ENCODE measurements around the gene KRABD2.

Gene KRABD2

GRCh38 chr17:8421571-8421970, 45.1 kb upstream of the KRABD2 start:
- H3K14ac ChIP-seq (ENCODE audit: insufficient read depth, low read length): no peak overlapping the region
- no peaks in the 10 kb centered on the region for H3K36me3 Mint-ChIP-seq (ENCODE audit: insufficient read depth in 1 of 3, low read depth in 3 of 3)
- no peak overlapping the region for H3K9ac ChIP-seq (ENCODE audit: extremely low read depth, insufficient read length, low read length)
- no peaks in the 10 kb centered on the region for H3K9me3 ChIP-seq (ENCODE audit: control insufficient read depth, low read depth, low read length)
- H4K91ac ChIP-seq (ENCODE audit: insufficient read length, low read depth, low read length): no peak overlapping the region
- H3K4me1 Mint-ChIP-seq: no peaks in the 10 kb centered on the region
- H3K18ac ChIP-seq (ENCODE audit: insufficient read length, low read depth, low read length): no peak overlapping the region
- H2AK5ac ChIP-seq (ENCODE audit: insufficient read length, low read length): no peak overlapping the region
- no peak overlapping the region for H2BK15ac ChIP-seq (ENCODE audit: low read depth, low read length)
- no peaks in the 10 kb centered on the region for H3K4me1 ChIP-seq (ENCODE audit: insufficient read depth, low read length)
- no peak overlapping the region for H4K5ac ChIP-seq (ENCODE audit: insufficient read length, low read depth, low read length)
- H4K8ac ChIP-seq (replicated peaks; ENCODE audit: insufficient read length, low read depth, low read length): no peak overlapping the region
- H3K23ac ChIP-seq (ENCODE audit: insufficient read length, low read depth, low read length): no peak overlapping the region
- no peaks in the 10 kb centered on the region for H3K23me2 ChIP-seq (ENCODE audit: insufficient read length, low read depth, low read length, poor library complexity, severe bottlenecking)
- no peak overlapping the region for H3K4me2 ChIP-seq (ENCODE audit: insufficient read depth, insufficient read length, low read length)
- no peak overlapping the region for H3K27ac ChIP-seq (ENCODE audit: insufficient read length, low read depth, low read length)
- WGBS (ENCODE audit: extremely low coverage, insufficient read length, low lambda C conversion rate): no CpG with 5 or more reads among the region's 3 CpGs
- no peak overlapping the region for H3K4ac ChIP-seq (ENCODE audit: low read depth, low read length)
- peaks cover 12% of the 10 kb centered on the region for H3K27me3 Mint-ChIP-seq (ENCODE audit: low read depth)
- no peak overlapping the region for H3K56ac ChIP-seq (ENCODE audit: insufficient read length, low read depth, low read length)
- no peaks in the 10 kb centered on the region for H3K27me3 ChIP-seq (ENCODE audit: insufficient read depth, low read length)
- H4K20me1 ChIP-seq (ENCODE audit: control insufficient read depth, insufficient read depth, insufficient read length): no peaks in the 10 kb centered on the region
- H3K9me3 Mint-ChIP-seq: no peaks in the 10 kb centered on the region
- no peak for DNase-seq
- no peaks in the 10 kb centered on the region for H3K79me1 ChIP-seq (ENCODE audit: insufficient read depth, low read depth, low read length, poor library complexity, severe bottlenecking)
- no peak overlapping the region for H2AFZ ChIP-seq (ENCODE audit: low read length)
- H3K4me3 Mint-ChIP-seq: no peak overlapping the region
- H3T11ph ChIP-seq (ENCODE audit: low read length): no peak overlapping the region
- H3K27ac Mint-ChIP-seq: no peak overlapping the region
- no peak overlapping the region for H2BK120ac ChIP-seq (ENCODE audit: low read depth, low read length, poor library complexity, severe bottlenecking)
- TF ChIP-seq CTCF (conservative IDR thresholded peaks at IDR 0.05): no peak
- H3K79me2 ChIP-seq (ENCODE audit: insufficient read depth, low read length): no peaks in the 10 kb centered on the region
- H2BK12ac ChIP-seq (ENCODE audit: insufficient read length, low read depth, low read length): no peak overlapping the region
- H2BK5ac ChIP-seq (ENCODE audit: insufficient read length, low read length): no peak overlapping the region
- H2BK20ac ChIP-seq (ENCODE audit: low read depth, low read length, poor library complexity, severe bottlenecking): no peak overlapping the region

All from H9 (cell line).